HEK293 (cell line): ENCODE measurements around the gene LRRC8C.
A peak's percentile ranks its signal among the peaks of the same experiment; 100 is the strongest.

Experiments used
- CTCF ChIA-PET: fragments of 350-600 bp; formaldehyde crosslinking; extraction: SDS; loops from one replicate; lab custom pipeline; 2021; ENCODE audit warnings: antibody characterized with exemption; lab: Yijun Ruan, JAX
- POLR2A ChIA-PET: fragments of 300-600 bp; formaldehyde crosslinking; extraction: SDS; loops from one replicate; lab custom pipeline; 2020; ENCODE audit warnings: antibody characterized with exemption, inconsistent platforms; lab: Yijun Ruan, JAX
- H3K27ac ChIP-seq: fragments of 200-500 bp; sonication (Bioruptor generic); 2 replicates; pipeline ENCODE4 v1.5.1; 2014; ENCODE audit warnings: low read depth, low read length, control low read depth, inconsistent platforms; ENCODE audit errors: extremely low read depth
- H3K36me3 ChIP-seq, 2 experiments: fragments of 200-500 bp in 1 of 2; sonication (Bioruptor generic) in 1 of 2; 1 replicate in 1 of 2; 2 replicates in 1 of 2; pipeline ENCODE4 v1.5.1; 2014 to 2017; ENCODE audit warnings: inconsistent platforms in 2 of 2, low read length in 2 of 2; ENCODE audit not compliant: control insufficient read depth in 2 of 2, insufficient read depth in 1 of 2
- H3K4me1 ChIP-seq: fragments of 200-500 bp; sonication (Bioruptor generic); 2 replicates; pipeline ENCODE4 v1.5.1; 2014; ENCODE audit warnings: mild to moderate bottlenecking, low read length, inconsistent platforms; ENCODE audit not compliant: control insufficient read depth, insufficient read depth
- H3K4me3 ChIP-seq: 2 replicates; pipeline ENCODE4 v1.5.1; 2011; ENCODE audit warnings: low read depth, mild to moderate bottlenecking, control low read depth, low read length, moderate library complexity
- H3K9me3 ChIP-seq: fragments of 200-500 bp; sonication (Bioruptor generic); 2 replicates; pipeline ENCODE4 v1.5.1; 2014; ENCODE audit warnings: low read depth, low read length, inconsistent platforms; ENCODE audit not compliant: control insufficient read depth, insufficient read depth
- ATF2 ChIP-seq: fragments of 450-650 bp; formaldehyde crosslinking; IDR thresholded peaks from 2 replicates; pipeline ENCODE4 v1.5.1; 2016; ENCODE audit warnings: missing biosample characterization, missing genetic modification characterization, low read depth
- GLIS1 ChIP-seq: fragments of 450-650 bp; formaldehyde crosslinking; IDR thresholded peaks from 2 replicates; pipeline ENCODE4 v1.5.1; 2016; ENCODE audit warnings: missing biosample characterization, missing genetic modification characterization
- IKZF3 ChIP-seq: fragments of 450-650 bp; IDR thresholded peaks from 2 replicates; pipeline ENCODE4 v1.5.0; 2018; ENCODE audit warnings: missing biosample characterization, mild to moderate bottlenecking, missing genetic modification characterization, moderate library complexity
- INSM2 ChIP-seq: fragments of 450-650 bp; formaldehyde crosslinking; IDR thresholded peaks from 2 replicates; pipeline ENCODE4 v1.5.1; 2016; ENCODE audit warnings: missing biosample characterization, missing genetic modification characterization
- KLF16 ChIP-seq: fragments of 450-650 bp; formaldehyde crosslinking; IDR thresholded peaks from 2 replicates; pipeline ENCODE4 v1.5.1; 2017; ENCODE audit warnings: missing biosample characterization, missing genetic modification characterization
- KLF9 ChIP-seq: fragments of 450-650 bp; formaldehyde crosslinking; IDR thresholded peaks from 2 replicates; pipeline ENCODE4 v1.5.1; 2016; ENCODE audit warnings: missing biosample characterization, missing genetic modification characterization, low read depth
- SP2 ChIP-seq: fragments of 450-650 bp; formaldehyde crosslinking; IDR thresholded peaks from 2 replicates; pipeline ENCODE4 v1.5.1; 2016; ENCODE audit warnings: missing biosample characterization, missing genetic modification characterization
- YY2 ChIP-seq: fragments of 450-650 bp; formaldehyde crosslinking; IDR thresholded peaks from 2 replicates; pipeline ENCODE4 v1.5.1; 2016; ENCODE audit warnings: missing biosample characterization, missing genetic modification characterization
- ZBTB6 ChIP-seq: fragments of 450-650 bp; formaldehyde crosslinking; IDR thresholded peaks from 2 replicates; pipeline ENCODE4 v1.5.1; 2017; ENCODE audit warnings: missing biosample characterization, missing genetic modification characterization
- ZNF157 ChIP-seq: fragments of 450-650 bp; formaldehyde crosslinking; IDR thresholded peaks from 2 replicates; pipeline ENCODE4 v1.5.1; 2016; ENCODE audit warnings: missing biosample characterization, missing genetic modification characterization
- ZNF302 ChIP-seq: fragments of 450-650 bp; formaldehyde crosslinking; IDR thresholded peaks from 2 replicates; pipeline ENCODE4 v1.5.1; 2016; ENCODE audit warnings: missing biosample characterization, missing genetic modification characterization, low read depth
- ZNF341 ChIP-seq: fragments of 450-650 bp; formaldehyde crosslinking; IDR thresholded peaks from 2 replicates; pipeline ENCODE4; 2016; ENCODE audit warnings: low read depth, missing biosample characterization, missing genetic modification characterization
- ZNF398 ChIP-seq: fragments of 450-650 bp; formaldehyde crosslinking; IDR thresholded peaks from 2 replicates; pipeline ENCODE4 v1.5.1; 2017; ENCODE audit warnings: missing biosample characterization, missing genetic modification characterization
- ZNF514 ChIP-seq: fragments of 450-650 bp; formaldehyde crosslinking; IDR thresholded peaks from 2 replicates; pipeline ENCODE4 v1.5.1; 2016; ENCODE audit warnings: missing biosample characterization, missing genetic modification characterization
- ZNF518A ChIP-seq: fragments of 450-650 bp; formaldehyde crosslinking; conservative IDR thresholded peaks from 2 replicates; pipeline ENCODE4 v1.5.1; 2016; ENCODE audit warnings: low read depth, missing biosample characterization, missing genetic modification characterization
- ZNF580 ChIP-seq: fragments of 450-650 bp; formaldehyde crosslinking; IDR thresholded peaks from 2 replicates; pipeline ENCODE4 v1.5.1; 2016; ENCODE audit warnings: missing biosample characterization, missing genetic modification characterization
- ZNF600 ChIP-seq: fragments of 450-650 bp; formaldehyde crosslinking; IDR thresholded peaks from 2 replicates; pipeline ENCODE4 v1.5.1; 2016; ENCODE audit warnings: missing biosample characterization, missing genetic modification characterization
- ZNF692 ChIP-seq: fragments of 450-650 bp; formaldehyde crosslinking; IDR thresholded peaks from 2 replicates; pipeline ENCODE4 v1.5.1; 2016; ENCODE audit warnings: missing biosample characterization, missing genetic modification characterization
- ZNF843 ChIP-seq: fragments of 450-650 bp; formaldehyde crosslinking; IDR thresholded peaks from 2 replicates; pipeline ENCODE4 v1.5.1; 2016; ENCODE audit warnings: missing biosample characterization, missing genetic modification characterization

LRRC8C gene

GRCh38 chr1:89706700-89707012 is 73.7 kb downstream of the LRRC8C start:
- CTCF ChIA-PET = interaction anchor here (0.7 kb wide), 1 partner anchor 57 kb away, joined by 4 read pairs; no protein-coding TSS in a partner anchor
- Histone ChIP-seq H3K27ac (no peak overlapping the region), H3K4me3 (no peak overlapping the region), H3K36me3 (no peaks in the 10 kb centered on the region), H3K9me3 (no peaks in the 10 kb centered on the region), H3K4me1 (peaks cover 15% of the 10 kb centered on the region; the same call in 1 of the 2 replicates)
- no peak for TF ChIP-seq KLF16 (tag by site-specific recombination)
- TF ChIP-seq ZBTB6 (tag by site-specific recombination) = no peak
- TF ChIP-seq INSM2 (tag by site-specific recombination) = no peak
- POLR2A ChIA-PET = no interaction called here

GRCh38 chr1:89708751-89709375 is 75.9 kb downstream of the LRRC8C start:
- POLR2A ChIA-PET = no interaction called here
- no peak overlapping the region for H3K4me3 ChIP-seq
- no peak overlapping the region for H3K27ac ChIP-seq
- H3K4me1 ChIP-seq = peaks cover 15% of the 10 kb centered on the region; the same call in 1 of the 2 replicates
- H3K9me3 ChIP-seq = no peaks in the 10 kb centered on the region
- H3K36me3 ChIP-seq = peaks cover 5 to 14% of the 10 kb centered on the region in 2 experiments; a peak in 1 of 3 replicates
- CTCF ChIA-PET = interaction anchor here (0.6 kb wide), 1 partner anchor 819 kb away, joined by 3 read pairs; no protein-coding TSS in a partner anchor
- TF ChIP-seq ZNF580 (tag by site-specific recombination) (no peak), GLIS1 (tag by site-specific recombination) (peak; percentile 77), ZNF843 (tag by site-specific recombination) (no peak), SP2 (tag by site-specific recombination) (no peak), ZNF398 (tag by site-specific recombination) (no peak), ZNF692 (no peak), ZNF341 (tag by site-specific recombination) (peak; percentile 11; the same call in 1 of the 2 replicates), ZNF302 (tag by site-specific recombination) (no peak), ZNF157 (no peak), ZNF514 (tag by site-specific recombination) (no peak), ZNF600 (tag by site-specific recombination) (no peak), IKZF3 (tag by site-specific recombination) (no peak), ZNF518A (tag by site-specific recombination) (no peak), YY2 (tag by site-specific recombination) (no peak), KLF9 (tag by site-specific recombination) (no peak), ATF2 (tag by site-specific recombination) (no peak)
